CD8-positive, alpha-beta memory T cell (primary cell): ENCODE results near the gene EEFSEC. TPM values are rescaled to one million over a fixed set of nuclear protein-coding genes. Genes with fewer than 3 reads are reported as not detected.

Experiments used
- CTCF ChIA-PET: fragments of 350-600 bp; sonication (Branson Sonifier 250); formaldehyde crosslinking; loops from one replicate; lab custom pipeline; 2021; ENCODE audit warnings: antibody characterized with exemption; lab: Charles Lee
- POLR2A ChIA-PET: fragments of 350-600 bp; sonication (Branson Sonifier 250); formaldehyde crosslinking; loops from one replicate; lab custom pipeline; 2021; ENCODE audit warnings: antibody characterized with exemption; lab: Charles Lee
- DNase-seq, 5 donors: peaks; one replicate each; pipeline versions ENCODE4 v3.0.0 to v3.0.0-alpha.2; 2020 to 2022; ENCODE audit warnings: mixed read lengths in 1 of 5
- H3K27ac ChIP-seq: one replicate; pipeline ENCODE4 v1.7.0; 2013; ENCODE audit warnings: low read depth, mild to moderate bottlenecking, low read length, moderate library complexity
- H3K27me3 ChIP-seq: 2 replicates; pipeline ENCODE4 v1.7.0; 2013; ENCODE audit warnings: low read length, mild to moderate bottlenecking; ENCODE audit not compliant: insufficient read depth, poor library complexity, severe bottlenecking
- H3K36me3 ChIP-seq: 2 replicates; pipeline ENCODE4 v1.7.0; 2013; ENCODE audit warnings: mild to moderate bottlenecking, low read length, moderate library complexity; ENCODE audit not compliant: insufficient read depth
- H3K4me1 ChIP-seq: 2 replicates; pipeline ENCODE4 v1.7.0; 2013; ENCODE audit warnings: mild to moderate bottlenecking, low read length, moderate library complexity; ENCODE audit not compliant: insufficient read depth
- H3K4me3 ChIP-seq: 2 replicates; pipeline ENCODE4 v1.7.0; 2013; ENCODE audit warnings: mild to moderate bottlenecking, low read length
- H3K9me3 ChIP-seq: 2 replicates; pipeline ENCODE4 v1.7.0; 2013; ENCODE audit warnings: mild to moderate bottlenecking, low read length
- H3K27ac Mint-ChIP-seq, 8 donors: one replicate each; pipeline ENCODE4 v1.8.0; 2020 to 2021; ENCODE audit warnings: mixed read lengths in 8 of 8, mild to moderate bottlenecking in 6 of 8, inconsistent platforms in 3 of 8, moderate library complexity in 3 of 8
- H3K27me3 Mint-ChIP-seq, 2 donors: one replicate each; pipeline ENCODE4 v1.8.0; 2020 to 2021; ENCODE audit warnings: mixed read lengths in 2 of 2, mild to moderate bottlenecking in 1 of 2, moderate library complexity in 1 of 2
- H3K36me3 Mint-ChIP-seq, 3 donors: one replicate each; pipeline ENCODE4 v1.8.0; 2020 to 2021; ENCODE audit warnings: mixed read lengths in 3 of 3, inconsistent platforms in 1 of 3, mild to moderate bottlenecking in 1 of 3
- H3K4me1 Mint-ChIP-seq, 3 donors: one replicate each; pipeline ENCODE4 v1.8.0; 2020 to 2021; ENCODE audit warnings: mixed read lengths in 3 of 3, inconsistent platforms in 1 of 3, mild to moderate bottlenecking in 1 of 3
- H3K4me3 Mint-ChIP-seq, 7 donors: one replicate each; pipeline ENCODE4 v1.8.0; 2020 to 2021; ENCODE audit warnings: mixed read lengths in 7 of 7, mild to moderate bottlenecking in 6 of 7, moderate library complexity in 4 of 7, inconsistent platforms in 2 of 7
- H3K9me3 Mint-ChIP-seq, 5 donors: one replicate each; pipeline ENCODE4 v1.8.0; 2020 to 2022; ENCODE audit warnings: mixed read lengths in 5 of 5, mild to moderate bottlenecking in 3 of 5, moderate library complexity in 2 of 5, inconsistent platforms in 1 of 5
- polyA plus RNA-seq: library from polyadenylated mRNA; unstranded; fragments of 300-500 nt; fragmentation: Illumina TruSeq; gene quantifications from one replicate; pipeline ENCODE4 v1.2.3, GENCODE V29; 2021
- total RNA-seq, 2 experiments: library from RNA; stranded (reverse); gene quantifications; one replicate each; pipeline ENCODE4 v1.2.3, GENCODE V29; 2021

The EEFSEC gene
- total and polyA plus RNA-seq, 3 experiments from 2014 or later, result 20.4 to 28.6 (median 21.8) TPM

DNA sequence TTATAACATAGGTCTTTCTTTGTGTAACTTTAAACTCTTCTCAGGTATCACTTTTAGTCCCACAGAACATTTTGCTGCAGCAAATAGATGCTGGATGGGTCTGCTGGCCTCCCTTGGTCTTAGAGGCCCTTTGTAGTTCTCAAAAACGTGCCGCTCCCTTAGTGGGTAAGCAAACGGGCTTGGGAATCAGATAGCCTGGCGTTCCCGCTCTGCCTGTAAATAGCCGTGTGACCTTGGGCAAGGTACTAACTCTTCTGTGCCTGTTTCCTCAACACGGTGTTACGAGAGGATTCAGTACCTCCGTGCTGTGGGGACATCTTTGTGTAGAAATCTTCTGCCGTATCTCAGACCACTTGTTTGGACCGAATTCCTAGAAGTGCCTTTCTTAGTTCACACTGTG, 249.0 kb downstream of the EEFSEC start:
- no peaks in the 10 kb centered on the region for H3K27me3 ChIP-seq
- DNase-seq, result no peak
- no peaks in the 10 kb centered on the region for H3K36me3 ChIP-seq
- H3K4me3 Mint-ChIP-seq, result no peak overlapping the region
- no peaks in the 10 kb centered on the region for H3K27me3 Mint-ChIP-seq
- peaks cover 0 to 7% (median 2%) of the 10 kb centered on the region in 3 donors for H3K36me3 Mint-ChIP-seq
- H3K4me1 ChIP-seq, result no peaks in the 10 kb centered on the region
- CTCF ChIA-PET, result no interaction called here
- H3K27ac ChIP-seq, result no peak overlapping the region
- H3K4me3 ChIP-seq, result no peak overlapping the region
- POLR2A ChIA-PET, result no interaction called here
- H3K4me1 Mint-ChIP-seq, result no peaks in the 10 kb centered on the region
- no peaks in the 10 kb centered on the region for H3K9me3 Mint-ChIP-seq
- H3K27ac Mint-ChIP-seq, result peak overlapping the region in 1 of 8 donors; percentile 9
- no peaks in the 10 kb centered on the region for H3K9me3 ChIP-seq

DNA sequence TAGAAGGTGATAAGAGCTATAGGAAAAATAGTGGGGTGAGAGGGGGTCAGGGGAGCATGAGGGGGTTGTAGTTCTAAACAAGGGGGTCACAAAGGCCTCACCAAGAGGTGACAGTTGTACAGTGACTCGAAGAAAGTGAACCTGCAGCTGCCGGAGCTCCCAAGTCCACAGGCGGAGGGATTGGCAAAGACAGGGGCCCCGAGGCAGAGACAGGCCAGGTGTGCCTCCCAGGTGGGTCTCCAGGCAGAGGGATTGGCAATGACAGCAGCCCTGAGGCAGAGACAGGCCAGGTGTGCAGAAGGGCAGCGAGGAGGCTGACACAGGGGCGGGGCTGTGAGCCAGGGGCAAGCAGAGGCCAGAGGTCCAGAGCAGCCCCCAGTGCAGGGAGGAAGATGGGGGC, 249.7 kb downstream of the EEFSEC start:
- no peaks in the 10 kb centered on the region for H3K36me3 ChIP-seq
- no peaks in the 10 kb centered on the region for H3K27me3 ChIP-seq
- H3K4me1 ChIP-seq, result no peaks in the 10 kb centered on the region
- POLR2A ChIA-PET, result no interaction called here
- Mint-ChIP-seq H3K27ac (peak overlapping the region in 1 of 8 donors; percentile 35), H3K9me3 (no peaks in the 10 kb centered on the region), H3K4me3 (no peak overlapping the region), H3K4me1 (no peaks in the 10 kb centered on the region), H3K27me3 (no peaks in the 10 kb centered on the region), H3K36me3 (peaks cover 0 to 12% (median 2%) of the 10 kb centered on the region in 3 donors)
- no peak overlapping the region for H3K4me3 ChIP-seq
- DNase-seq, result no peak
- no peaks in the 10 kb centered on the region for H3K9me3 ChIP-seq
- CTCF ChIA-PET, result no interaction called here
- no peak overlapping the region for H3K27ac ChIP-seq

DNA sequence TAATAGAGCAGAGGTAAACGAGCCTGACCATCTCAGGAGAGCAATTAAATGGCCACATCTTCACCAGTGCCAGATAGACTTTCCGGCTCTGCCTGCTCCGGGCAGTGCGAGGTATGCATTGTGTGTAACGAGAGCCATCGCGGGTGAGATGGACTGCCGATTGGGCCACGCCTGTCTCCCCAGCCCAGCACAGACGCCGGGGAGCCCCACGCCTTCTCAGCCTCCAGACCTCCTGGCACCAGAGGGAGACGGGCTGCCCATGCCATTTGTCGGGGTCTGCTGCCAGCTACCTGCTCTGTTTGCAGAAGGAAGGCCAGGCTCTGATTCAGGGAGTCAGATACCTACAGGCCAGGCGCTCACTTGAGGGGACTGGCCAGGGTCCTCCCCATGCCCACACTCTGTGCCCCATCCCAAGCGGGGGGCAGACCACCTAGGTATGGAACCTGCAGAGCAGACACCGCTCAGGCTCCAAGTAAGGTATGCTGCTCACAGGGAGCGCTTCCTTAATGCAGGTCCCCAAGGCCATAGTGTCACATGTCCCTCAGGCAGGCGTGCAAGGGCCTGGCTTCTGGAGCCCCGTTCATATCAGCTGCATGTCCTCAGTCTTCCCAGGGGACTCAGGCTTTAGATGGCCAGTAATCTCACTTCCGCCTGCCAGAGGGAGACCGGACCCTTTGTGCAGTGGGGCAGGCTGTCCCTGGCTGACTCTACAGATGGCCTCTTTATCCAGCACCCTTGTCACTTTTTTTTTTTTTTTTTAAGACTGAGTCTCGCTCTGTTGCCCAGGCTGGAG, 251.2 kb downstream of the EEFSEC start:
- Mint-ChIP-seq H3K9me3 (no peaks in the 10 kb centered on the region), H3K4me1 (no peaks in the 10 kb centered on the region), H3K27ac (no peak overlapping the region), H3K36me3 (peaks cover 0 to 14% (median 2%) of the 10 kb centered on the region in 3 donors), H3K4me3 (no peak overlapping the region), H3K27me3 (no peaks in the 10 kb centered on the region)
- ChIA-PET CTCF (interaction anchor here (1.1 kb wide), 1 partner anchor 9 kb away, joined by 3 read pairs; no protein-coding TSS in a partner anchor), POLR2A (no interaction called here)
- H3K36me3 ChIP-seq, result no peaks in the 10 kb centered on the region
- H3K4me3 ChIP-seq, result no peak overlapping the region
- H3K27me3 ChIP-seq, result no peaks in the 10 kb centered on the region
- no peaks in the 10 kb centered on the region for H3K4me1 ChIP-seq
- no peak for DNase-seq
- no peak overlapping the region for H3K27ac ChIP-seq
- H3K9me3 ChIP-seq, result no peaks in the 10 kb centered on the region

DNA sequence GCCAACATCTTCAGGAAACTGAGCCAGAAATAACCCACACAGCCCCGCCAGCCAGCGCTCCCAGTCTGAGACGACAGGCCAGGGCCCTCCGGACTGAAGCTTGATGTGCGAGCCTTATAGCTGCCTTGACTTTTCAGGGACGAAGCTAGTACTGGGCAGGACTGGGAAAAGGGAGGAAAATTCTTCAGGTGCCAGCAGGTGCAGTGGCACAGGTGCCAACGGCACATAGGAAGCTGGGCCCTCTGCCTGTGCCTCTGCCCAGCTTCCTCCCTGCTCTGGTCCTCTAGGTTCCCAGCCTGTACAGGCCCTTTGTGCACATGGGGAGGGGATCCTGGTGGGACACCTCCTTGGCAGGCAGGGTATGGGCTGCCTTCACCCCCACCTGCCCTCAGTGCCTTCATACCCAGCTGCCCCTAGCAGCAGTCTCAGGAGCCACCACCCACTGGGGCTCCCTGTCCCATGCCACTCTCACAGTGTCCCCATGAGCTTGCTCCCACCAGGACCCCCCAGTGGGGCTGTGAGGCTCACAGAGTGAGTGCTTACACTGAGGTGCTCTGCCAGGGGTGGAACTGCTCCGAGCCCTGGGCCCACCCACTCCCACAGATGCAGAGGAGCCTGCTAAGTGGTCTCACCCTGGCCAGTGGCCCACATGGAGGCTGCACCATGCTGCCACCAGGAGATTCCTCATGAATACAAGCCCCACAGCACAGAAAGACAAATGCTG, 252.4 kb downstream of the EEFSEC start:
- POLR2A ChIA-PET, result no interaction called here
- H3K27me3 Mint-ChIP-seq, result no peaks in the 10 kb centered on the region
- H3K36me3 Mint-ChIP-seq, result peaks cover 0 to 14% (median 2%) of the 10 kb centered on the region in 3 donors
- no peaks in the 10 kb centered on the region for H3K4me1 Mint-ChIP-seq
- no peak overlapping the region for H3K4me3 Mint-ChIP-seq
- no peak overlapping the region for H3K27ac ChIP-seq
- H3K9me3 ChIP-seq, result no peaks in the 10 kb centered on the region
- CTCF ChIA-PET, result interaction anchor here (1.1 kb wide), 1 partner anchor 10 kb away, joined by 3 read pairs; no protein-coding TSS in a partner anchor
- H3K27me3 ChIP-seq, result no peaks in the 10 kb centered on the region
- H3K4me3 ChIP-seq, result no peak overlapping the region
- H3K4me1 ChIP-seq, result no peaks in the 10 kb centered on the region
- no peaks in the 10 kb centered on the region for H3K9me3 Mint-ChIP-seq
- no peak for DNase-seq
- H3K36me3 ChIP-seq, result no peaks in the 10 kb centered on the region
- peak overlapping the region in 1 of 8 donors; percentile 14 for H3K27ac Mint-ChIP-seq

DNA sequence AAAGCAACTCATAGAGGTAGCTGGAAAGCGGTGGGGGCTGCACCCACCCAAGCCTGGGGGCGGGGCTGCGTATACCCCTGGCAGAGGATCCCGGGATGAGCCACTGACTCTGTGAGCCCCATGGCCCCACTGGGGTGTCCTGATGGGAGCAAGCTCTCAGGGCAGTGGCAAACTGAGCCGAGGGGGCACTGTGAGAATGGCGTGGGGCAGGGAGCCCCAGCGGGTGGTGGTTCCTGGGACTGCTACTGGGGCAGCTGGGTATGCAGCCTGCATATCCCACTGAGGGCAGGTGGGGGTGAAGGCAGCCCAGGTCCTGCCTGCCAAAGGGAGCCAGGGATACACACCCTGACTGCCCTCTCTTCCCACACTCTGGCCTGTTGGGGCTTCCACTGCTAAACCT, 254.0 kb downstream of the EEFSEC start:
- H3K4me3 Mint-ChIP-seq, result peak overlapping the region in 1 of 7 donors; percentile 48
- Histone ChIP-seq H3K4me1 (no peaks in the 10 kb centered on the region), H3K4me3 (no peak overlapping the region), H3K9me3 (no peaks in the 10 kb centered on the region), H3K36me3 (no peaks in the 10 kb centered on the region), H3K27ac (no peak overlapping the region), H3K27me3 (no peaks in the 10 kb centered on the region)
- H3K36me3 Mint-ChIP-seq, result peaks cover 0 to 12% (median 2%) of the 10 kb centered on the region in 3 donors
- ChIA-PET CTCF (no interaction called here), POLR2A (no interaction called here)
- no peak overlapping the region for H3K27ac Mint-ChIP-seq
- H3K9me3 Mint-ChIP-seq, result no peaks in the 10 kb centered on the region
- peaks cover 0 to 2% (median 0%) of the 10 kb centered on the region in 3 donors for H3K4me1 Mint-ChIP-seq
- DNase-seq, result no peak
- no peaks in the 10 kb centered on the region for H3K27me3 Mint-ChIP-seq

DNA sequence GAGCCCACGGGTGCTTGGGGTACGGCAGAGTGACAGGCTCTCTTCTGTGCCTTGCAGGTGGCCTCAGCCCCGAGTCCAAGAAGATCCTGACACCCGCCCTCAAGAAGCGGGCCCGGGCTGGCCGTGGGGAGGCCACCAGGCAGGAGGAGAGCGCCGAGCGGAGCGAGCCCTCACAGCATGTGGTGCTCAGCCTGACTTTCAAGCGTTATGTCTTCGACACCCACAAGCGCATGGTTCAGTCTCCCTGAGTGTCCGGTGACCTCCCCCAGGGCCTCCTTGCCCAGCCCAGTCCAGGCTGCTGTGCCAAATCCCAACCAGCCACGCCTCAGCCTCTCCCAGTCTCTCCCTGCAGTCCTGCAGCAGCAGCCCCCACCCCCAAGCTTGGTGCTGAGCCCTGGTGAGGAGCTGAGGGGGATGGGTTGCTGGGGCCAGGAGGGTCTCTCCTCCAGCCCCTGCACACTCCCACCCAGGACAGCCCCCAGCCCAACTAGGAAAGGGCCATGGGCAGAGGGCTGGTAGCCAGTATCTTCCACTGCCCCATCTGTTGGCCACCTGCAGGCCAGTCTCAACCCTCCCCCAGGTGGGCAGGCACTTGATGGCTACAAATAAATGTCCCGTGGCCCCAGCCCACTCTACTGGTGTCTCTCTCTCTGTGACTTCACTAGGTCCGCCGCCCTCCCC, 254.9 kb downstream of the EEFSEC start:
- DNase-seq, result no peak
- Histone ChIP-seq H3K4me1 (no peaks in the 10 kb centered on the region), H3K36me3 (no peaks in the 10 kb centered on the region), H3K27me3 (no peaks in the 10 kb centered on the region), H3K4me3 (no peak overlapping the region), H3K9me3 (no peaks in the 10 kb centered on the region), H3K27ac (no peak overlapping the region)
- Mint-ChIP-seq H3K27me3 (no peaks in the 10 kb centered on the region), H3K4me1 (peaks cover 0 to 2% (median 0%) of the 10 kb centered on the region in 3 donors), H3K27ac (no peak overlapping the region), H3K9me3 (no peaks in the 10 kb centered on the region), H3K4me3 (no peak overlapping the region), H3K36me3 (peaks cover 0 to 12% (median 2%) of the 10 kb centered on the region in 3 donors)
- ChIA-PET POLR2A (no interaction called here), CTCF (no interaction called here)

DNA sequence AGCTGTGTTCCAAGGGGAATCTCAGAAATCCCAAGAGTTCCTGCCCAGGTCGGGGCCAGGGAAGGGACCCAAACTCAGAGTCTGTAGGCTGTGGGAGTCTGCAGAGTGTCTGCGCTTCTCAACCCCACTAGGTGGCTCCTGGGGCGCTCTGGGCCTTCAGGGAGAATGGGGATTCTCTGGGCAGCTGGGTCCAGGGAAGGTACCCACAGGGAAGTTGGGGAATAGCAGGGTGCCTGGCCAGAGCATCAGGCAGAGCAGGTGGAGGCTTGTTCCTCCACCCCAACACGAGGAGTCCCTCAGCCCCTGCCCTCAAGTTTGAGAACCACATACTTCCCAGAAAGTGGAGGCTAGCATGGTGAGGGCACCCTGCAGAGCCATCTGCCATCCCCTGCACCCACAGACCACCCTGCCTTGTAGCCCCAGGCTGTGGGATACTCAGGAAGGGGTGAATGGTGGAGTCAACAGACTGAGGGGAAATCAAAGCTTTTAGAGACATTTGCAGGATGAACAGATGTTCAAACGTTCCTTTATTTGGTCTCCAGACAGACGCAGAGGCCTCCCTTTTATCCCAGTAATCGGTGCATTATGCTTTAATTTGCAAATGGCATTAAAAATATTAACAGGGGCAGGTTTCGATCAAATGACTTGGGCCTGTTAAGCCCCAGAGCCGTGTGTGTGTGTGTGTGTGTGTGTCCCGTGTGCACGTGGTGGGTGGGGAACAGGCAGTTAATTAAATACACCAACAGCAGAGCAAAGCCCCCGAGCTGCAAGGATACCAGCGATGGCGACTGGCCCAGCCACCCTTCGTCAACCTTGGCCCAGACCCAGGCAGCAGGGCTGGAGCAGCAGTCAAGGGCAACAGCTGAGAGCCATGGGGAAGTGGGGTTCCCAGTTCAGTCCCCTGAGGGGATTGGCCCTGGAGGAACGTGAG, 255.7 kb downstream of the EEFSEC start:
- peaks cover 0 to 10% (median 2%) of the 10 kb centered on the region in 3 donors for H3K36me3 Mint-ChIP-seq
- POLR2A ChIA-PET, result no interaction called here

More for the DNA sequence above, 255.7 kb downstream of the EEFSEC start:
- Mint-ChIP-seq H3K4me3 (no peak overlapping the region), H3K9me3 (no peaks in the 10 kb centered on the region), H3K27me3 (no peaks in the 10 kb centered on the region), H3K27ac (peak overlapping the region in 1 of 8 donors; percentile 65), H3K4me1 (peaks cover 0 to 2% (median 0%) of the 10 kb centered on the region in 3 donors)
- Histone ChIP-seq H3K4me3 (no peak overlapping the region), H3K36me3 (no peaks in the 10 kb centered on the region), H3K27ac (peak overlapping the region; percentile 65), H3K4me1 (no peaks in the 10 kb centered on the region), H3K27me3 (no peaks in the 10 kb centered on the region), H3K9me3 (no peaks in the 10 kb centered on the region)
- DNase-seq, result no peak
- CTCF ChIA-PET, result no interaction called here
